Measurements from ENCODE around the gene TP63.

Gene TP63

GRCh38 chr3:189698811-189699210 lies 67.6 kb downstream of the TP63 start:
- no peak for TF ChIP-seq CTCF (IDR thresholded peaks at IDR 0.05; ENCODE audit: low read depth, low read length)
- H3K4me3 ChIP-seq (replicated peaks in 1 of 2; ENCODE audit: low read depth in 2 of 2, low read length in 2 of 2), result no peak overlapping the region
- DNase-seq (ENCODE audit: low read depth in 2 of 2), result peak in 1 of 2 donors; percentile 21

DNA sequence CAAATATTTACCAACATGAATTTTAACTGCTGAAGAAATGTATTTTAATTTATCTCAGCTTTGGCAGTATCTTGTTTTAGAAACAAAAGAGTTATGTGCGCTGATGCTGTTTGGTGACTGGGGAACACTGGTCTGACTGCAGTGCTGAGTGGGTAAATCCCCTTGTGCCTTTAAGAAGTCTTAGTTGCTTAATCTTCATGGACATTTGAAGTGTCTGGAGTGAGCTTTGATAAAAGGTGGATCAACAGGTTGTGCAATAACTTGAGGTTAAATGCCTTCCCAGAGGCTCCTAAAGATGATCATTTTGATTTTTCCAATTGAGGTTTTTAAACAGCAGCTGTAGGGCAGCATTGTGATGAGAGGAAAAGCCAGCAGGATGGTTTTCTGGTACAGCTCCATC lies 68.7 kb downstream of the TP63 start:
- no peak overlapping the region for H3K4me3 ChIP-seq (replicated peaks in 1 of 2; ENCODE audit: low read depth in 2 of 2, low read length in 2 of 2)
- no peak for DNase-seq (ENCODE audit: low read depth in 2 of 2)
- no peak for TF ChIP-seq CTCF (IDR thresholded peaks at IDR 0.05; ENCODE audit: low read depth, low read length)

DNA sequence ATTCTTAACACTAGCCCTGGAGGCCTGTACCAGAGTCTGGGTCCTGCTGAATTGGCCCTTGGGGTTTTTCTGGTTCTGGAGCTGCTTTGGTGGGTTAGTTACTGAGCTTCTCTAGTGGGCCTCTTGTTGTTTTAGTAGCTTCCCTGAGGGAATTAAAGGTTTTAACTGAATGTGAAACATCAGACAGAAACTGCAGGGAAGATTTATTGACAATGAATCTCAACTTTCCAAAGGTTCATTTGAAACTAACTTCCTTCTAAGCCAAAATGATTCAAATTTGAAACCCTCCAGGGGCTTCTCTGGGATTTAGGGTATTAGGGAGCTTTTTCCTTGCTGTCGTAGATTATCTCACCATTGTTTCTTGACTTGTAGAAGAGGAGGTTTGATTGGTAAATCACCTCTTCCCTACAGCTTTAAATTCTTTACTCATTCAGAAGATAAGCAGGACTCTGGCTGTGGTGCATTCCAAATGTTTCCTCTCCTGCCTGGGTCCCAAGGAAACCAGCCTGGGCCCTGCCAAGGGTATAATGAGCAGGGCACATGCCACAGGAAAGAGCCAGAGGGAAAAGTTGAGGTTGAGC lies 71.0 kb downstream of the TP63 start:
- no peak overlapping the region for H3K4me3 ChIP-seq (replicated peaks in 1 of 2; ENCODE audit: low read depth in 2 of 2, low read length in 2 of 2)
- peak in 1 of 2 donors; percentile 36 for DNase-seq (ENCODE audit: low read depth in 2 of 2)
- no peak for TF ChIP-seq CTCF (IDR thresholded peaks at IDR 0.05; ENCODE audit: low read depth, low read length)

- DNase-seq (ENCODE audit: low read depth in 2 of 2), result no peak
- no peak for TF ChIP-seq CTCF (IDR thresholded peaks at IDR 0.05; ENCODE audit: low read depth, low read length)
- no peak overlapping the region for H3K4me3 ChIP-seq (replicated peaks in 1 of 2; ENCODE audit: low read depth in 2 of 2, low read length in 2 of 2)
Observed at GRCh38 chr3:189703865-189704264, 72.7 kb downstream of the TP63 start.

DNA sequence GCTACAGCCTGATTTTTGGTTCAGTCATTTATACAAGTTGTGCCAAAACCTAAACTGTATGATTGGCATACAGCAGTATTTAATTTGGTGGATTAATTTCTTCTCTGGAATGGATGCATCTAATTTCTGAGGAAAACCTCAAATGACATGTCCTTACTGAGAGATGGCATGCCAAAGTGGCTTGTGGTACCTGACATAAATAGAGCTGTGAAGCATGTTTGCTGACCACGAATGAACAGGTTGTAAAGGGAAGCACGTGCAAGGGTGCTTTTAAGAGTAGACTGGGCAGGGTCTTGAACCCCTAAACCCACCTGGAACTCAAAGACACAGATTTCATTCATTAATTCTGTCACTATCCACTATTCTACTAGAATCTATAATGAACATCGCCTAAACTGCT lies 77.2 kb downstream of the TP63 start:
- no peak for TF ChIP-seq CTCF (IDR thresholded peaks at IDR 0.05; ENCODE audit: low read depth, low read length)
- DNase-seq (ENCODE audit: low read depth in 2 of 2), result no peak
- no peak overlapping the region for H3K4me3 ChIP-seq (replicated peaks in 1 of 2; ENCODE audit: low read depth in 2 of 2, low read length in 2 of 2)

DNA sequence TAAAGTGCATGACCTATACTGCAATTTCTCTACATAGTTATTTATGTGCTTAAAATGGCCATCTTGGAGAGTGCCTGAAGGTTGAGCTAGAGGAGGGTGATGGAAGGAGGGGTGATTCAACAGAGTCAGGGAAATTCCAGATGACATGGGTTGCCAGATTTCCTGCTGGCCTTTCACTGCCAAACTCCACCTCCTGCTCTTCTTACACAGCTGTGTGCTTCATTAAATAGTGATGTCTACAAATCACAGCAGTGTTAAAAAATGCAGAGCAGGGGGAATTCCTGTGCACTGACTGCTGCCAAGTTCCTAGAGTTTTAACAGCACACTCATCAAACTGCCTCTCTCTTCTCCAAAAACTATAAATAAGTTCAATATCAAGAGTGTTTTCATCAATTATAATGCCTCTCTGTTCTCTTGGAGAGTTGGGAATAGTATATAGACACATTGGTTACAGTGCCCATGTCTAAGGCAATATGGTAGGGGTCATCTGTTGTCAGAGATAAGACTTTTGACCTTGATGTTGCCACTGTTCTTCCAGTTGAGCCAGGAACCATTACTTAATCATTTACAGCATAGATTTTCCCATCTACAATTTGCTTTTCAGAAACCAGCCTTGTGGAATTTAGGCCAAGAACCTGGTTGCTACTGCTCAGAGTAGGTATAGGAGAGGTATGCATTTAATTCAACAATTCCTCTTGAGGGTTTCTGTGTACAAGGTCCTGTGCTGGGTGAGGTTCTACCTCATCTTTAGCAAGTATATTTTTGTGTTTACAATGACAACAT lies 79.6 kb downstream of the TP63 start:
- peak; percentile 96 to 99 for DNase-seq (ENCODE audit: low read depth in 2 of 2)
- no peak for TF ChIP-seq CTCF (IDR thresholded peaks at IDR 0.05; ENCODE audit: low read depth, low read length)
- H3K4me3 ChIP-seq (replicated peaks in 1 of 2; ENCODE audit: low read depth in 2 of 2, low read length in 2 of 2), result no peak overlapping the region

Measured in cardiac fibroblast (primary cell).